OCI-LY7 (cell line): ENCODE data around the gene RASA1.

Experiments used
- CTCF ChIP-seq: fragments of 200-600 bp; sonication (generic); conservative IDR thresholded peaks from 2 replicates; pipeline ENCODE4 v1.5.1; 2014; ENCODE audit warnings: mild to moderate bottlenecking, antibody characterized with exemption, low read length, moderate library complexity, mixed read lengths
- EZH2phosphoT487 ChIP-seq: fragments of 200-600 bp; sonication (generic); IDR thresholded peaks from 2 replicates; pipeline ENCODE4 v1.6.1; 2018; ENCODE audit warnings: low read depth, borderline replicate concordance, mild to moderate bottlenecking, mixed run types, antibody characterized with exemption, low read length, moderate library complexity, mixed read lengths

DNA sequence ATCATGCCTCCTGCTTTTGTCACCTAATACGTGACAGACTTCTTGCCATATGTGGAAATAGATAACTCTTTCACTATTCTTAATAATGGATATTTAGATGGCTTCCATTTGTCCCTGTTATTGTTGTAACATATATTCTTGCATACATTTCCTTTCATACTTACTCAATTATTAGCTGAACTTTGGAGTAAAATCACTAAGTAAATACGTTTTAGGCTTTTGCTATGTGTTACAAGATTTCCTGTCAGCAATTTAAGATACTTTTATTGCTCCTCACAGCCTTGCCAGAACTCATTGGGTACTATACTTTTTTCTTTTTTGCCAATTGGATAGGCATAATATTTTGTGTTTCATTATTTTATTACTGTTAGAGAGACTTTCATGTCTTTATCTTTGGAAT is 118.1 kb downstream of the RASA1 start:
- no peak for TF ChIP-seq CTCF
- no peak for TF ChIP-seq EZH2phosphoT487
